C4-2B (cell line): ENCODE measurements around the gene TSC22D1.

Source experiments
- CTCF ChIP-seq: fragments of 450-650 bp; conservative IDR thresholded peaks from 2 replicates; pipeline ENCODE4 v1.5.1; 2017; ENCODE audit warnings: mild to moderate bottlenecking
- ZFX ChIP-seq: fragments of 450-650 bp; IDR thresholded peaks from 2 replicates; pipeline ENCODE4 v1.6.1; 2017

GRCh38 chr13:44497801-44498200 is 78.3 kb downstream of the TSC22D1 start:
- no peak for TF ChIP-seq CTCF
- TF ChIP-seq ZFX: no peak
